Naive thymus-derived CD4-positive, alpha-beta T cell (primary cell): ENCODE measurements around the gene ADAM12. TPM values are rescaled to one million over a fixed set of nuclear protein-coding genes. Genes with fewer than 3 reads are reported as not detected.

ENCODE experiments used
- ATAC-seq: fragments of 150-1000 bp; cut with Tn5 transposase; 2 replicates; pipeline ENCODE4 v1.10.0; 2021; ENCODE audit warnings: mild to moderate bottlenecking, moderate library complexity
- CTCF ChIA-PET: fragments of 350-600 bp; sonication (Branson Sonifier 250); formaldehyde crosslinking; loops from one replicate; lab custom pipeline; 2021; ENCODE audit warnings: antibody characterized with exemption; lab: Charles Lee
- POLR2A ChIA-PET: fragments of 350-600 bp; sonication (Branson Sonifier 250); formaldehyde crosslinking; loops from one replicate; lab custom pipeline; 2021; ENCODE audit warnings: antibody characterized with exemption, inconsistent platforms; lab: Charles Lee
- DNase-seq, 9 donors: peaks; one replicate each; pipeline versions ENCODE4 v3.0.0 to v3.0.0-alpha.2; 2020 to 2022; ENCODE audit warnings: mixed read lengths in 1 of 9
- H3K27ac ChIP-seq: one replicate; pipeline ENCODE4 v1.7.0; 2013; ENCODE audit warnings: mild to moderate bottlenecking, low read depth, low read length, moderate library complexity
- H3K27me3 ChIP-seq, 2 donors: one replicate each; pipeline ENCODE4 v1.7.0; 2013; ENCODE audit warnings: low read length in 2 of 2, mild to moderate bottlenecking in 2 of 2, moderate library complexity in 2 of 2; ENCODE audit not compliant: control insufficient read depth in 2 of 2, insufficient read depth in 2 of 2
- H3K36me3 ChIP-seq, 3 experiments: 1 replicate in 2 of 3; 2 replicates in 1 of 3; pipeline ENCODE4 v1.7.0; 2013; ENCODE audit warnings: low read length in 3 of 3, mild to moderate bottlenecking in 3 of 3, moderate library complexity in 1 of 3; ENCODE audit not compliant: insufficient read depth in 3 of 3, control insufficient read depth in 2 of 3
- H3K4me1 ChIP-seq, 2 donors: one replicate each; pipeline ENCODE4 v1.7.0; 2013; ENCODE audit warnings: low read length in 2 of 2, mild to moderate bottlenecking in 2 of 2, moderate library complexity in 1 of 2; ENCODE audit not compliant: control insufficient read depth in 2 of 2, insufficient read depth in 2 of 2
- H3K4me3 ChIP-seq: 2 replicates; pipeline ENCODE4 v1.7.0; 2013; ENCODE audit warnings: mild to moderate bottlenecking, low read length
- H3K9me3 ChIP-seq, 3 experiments: 1 replicate in 2 of 3; 2 replicates in 1 of 3; pipeline ENCODE4 v1.7.0; 2013; ENCODE audit warnings: low read length in 3 of 3; ENCODE audit not compliant: control insufficient read depth in 2 of 3
- H3K27ac Mint-ChIP-seq, 9 donors: one replicate each; pipeline ENCODE4 v1.8.0; 2020 to 2022; ENCODE audit warnings: mixed read lengths in 9 of 9, mild to moderate bottlenecking in 8 of 9, moderate library complexity in 5 of 9, inconsistent platforms in 2 of 9
- H3K27me3 Mint-ChIP-seq, 5 donors: one replicate each; pipeline ENCODE4 v1.8.0; 2021 to 2022; ENCODE audit warnings: mixed read lengths in 5 of 5, mild to moderate bottlenecking in 1 of 5
- H3K36me3 Mint-ChIP-seq, 5 donors: one replicate each; pipeline ENCODE4 v1.8.0; 2020 to 2022; ENCODE audit warnings: mixed read lengths in 5 of 5, mild to moderate bottlenecking in 3 of 5, inconsistent platforms in 1 of 5
- H3K4me1 Mint-ChIP-seq, 7 donors: one replicate each; pipeline ENCODE4 v1.8.0; 2020 to 2022; ENCODE audit warnings: mixed read lengths in 7 of 7, mild to moderate bottlenecking in 3 of 7, inconsistent platforms in 1 of 7
- H3K4me3 Mint-ChIP-seq, 10 donors: one replicate each; pipeline ENCODE4 v1.8.0; 2020 to 2022; ENCODE audit warnings: mild to moderate bottlenecking in 10 of 10, mixed read lengths in 10 of 10, moderate library complexity in 6 of 10, inconsistent platforms in 2 of 10
- H3K9me3 Mint-ChIP-seq, 11 donors: one replicate each; pipeline ENCODE4 v1.8.0; 2020 to 2022; ENCODE audit warnings: mixed read lengths in 11 of 11, mild to moderate bottlenecking in 4 of 11, inconsistent platforms in 1 of 11, moderate library complexity in 1 of 11
- intact Hi-C, 2 donors: fragments of 100-400 bp; cut with micrococcal nuclease; formaldehyde crosslinking; loops; one replicate each; pipeline ENCODE4 v1.15.1; 2023
- polyA plus RNA-seq, 2 donors: library from polyadenylated mRNA; unstranded; fragments of 300-500 nt; fragmentation: Illumina TruSeq; gene quantifications; one replicate each; pipeline ENCODE4 v1.2.3, GENCODE V29; 2021
- total RNA-seq, 6 experiments: library from RNA in 5 of 6; stranded (reverse) in 5 of 6; gene quantifications; 1 replicate in 5 of 6; 2 replicates in 1 of 6; pipeline ENCODE4 v1.2.3 and lab custom pipeline; 2021 to 2026

ADAM12 gene, protein sequence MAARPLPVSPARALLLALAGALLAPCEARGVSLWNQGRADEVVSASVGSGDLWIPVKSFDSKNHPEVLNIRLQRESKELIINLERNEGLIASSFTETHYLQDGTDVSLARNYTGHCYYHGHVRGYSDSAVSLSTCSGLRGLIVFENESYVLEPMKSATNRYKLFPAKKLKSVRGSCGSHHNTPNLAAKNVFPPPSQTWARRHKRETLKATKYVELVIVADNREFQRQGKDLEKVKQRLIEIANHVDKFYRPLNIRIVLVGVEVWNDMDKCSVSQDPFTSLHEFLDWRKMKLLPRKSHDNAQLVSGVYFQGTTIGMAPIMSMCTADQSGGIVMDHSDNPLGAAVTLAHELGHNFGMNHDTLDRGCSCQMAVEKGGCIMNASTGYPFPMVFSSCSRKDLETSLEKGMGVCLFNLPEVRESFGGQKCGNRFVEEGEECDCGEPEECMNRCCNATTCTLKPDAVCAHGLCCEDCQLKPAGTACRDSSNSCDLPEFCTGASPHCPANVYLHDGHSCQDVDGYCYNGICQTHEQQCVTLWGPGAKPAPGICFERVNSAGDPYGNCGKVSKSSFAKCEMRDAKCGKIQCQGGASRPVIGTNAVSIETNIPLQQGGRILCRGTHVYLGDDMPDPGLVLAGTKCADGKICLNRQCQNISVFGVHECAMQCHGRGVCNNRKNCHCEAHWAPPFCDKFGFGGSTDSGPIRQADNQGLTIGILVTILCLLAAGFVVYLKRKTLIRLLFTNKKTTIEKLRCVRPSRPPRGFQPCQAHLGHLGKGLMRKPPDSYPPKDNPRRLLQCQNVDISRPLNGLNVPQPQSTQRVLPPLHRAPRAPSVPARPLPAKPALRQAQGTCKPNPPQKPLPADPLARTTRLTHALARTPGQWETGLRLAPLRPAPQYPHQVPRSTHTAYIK
- total RNA-seq (1 to 10 TPM in 1 of 5 experiments, under 1 TPM in 1, not detected in 3; 0.58 to 1.0 TPM), polyA plus RNA-seq (not detected), total RNA-seq (lab: John Stamatoyannopoulos, UW) (not detected)

DNA sequence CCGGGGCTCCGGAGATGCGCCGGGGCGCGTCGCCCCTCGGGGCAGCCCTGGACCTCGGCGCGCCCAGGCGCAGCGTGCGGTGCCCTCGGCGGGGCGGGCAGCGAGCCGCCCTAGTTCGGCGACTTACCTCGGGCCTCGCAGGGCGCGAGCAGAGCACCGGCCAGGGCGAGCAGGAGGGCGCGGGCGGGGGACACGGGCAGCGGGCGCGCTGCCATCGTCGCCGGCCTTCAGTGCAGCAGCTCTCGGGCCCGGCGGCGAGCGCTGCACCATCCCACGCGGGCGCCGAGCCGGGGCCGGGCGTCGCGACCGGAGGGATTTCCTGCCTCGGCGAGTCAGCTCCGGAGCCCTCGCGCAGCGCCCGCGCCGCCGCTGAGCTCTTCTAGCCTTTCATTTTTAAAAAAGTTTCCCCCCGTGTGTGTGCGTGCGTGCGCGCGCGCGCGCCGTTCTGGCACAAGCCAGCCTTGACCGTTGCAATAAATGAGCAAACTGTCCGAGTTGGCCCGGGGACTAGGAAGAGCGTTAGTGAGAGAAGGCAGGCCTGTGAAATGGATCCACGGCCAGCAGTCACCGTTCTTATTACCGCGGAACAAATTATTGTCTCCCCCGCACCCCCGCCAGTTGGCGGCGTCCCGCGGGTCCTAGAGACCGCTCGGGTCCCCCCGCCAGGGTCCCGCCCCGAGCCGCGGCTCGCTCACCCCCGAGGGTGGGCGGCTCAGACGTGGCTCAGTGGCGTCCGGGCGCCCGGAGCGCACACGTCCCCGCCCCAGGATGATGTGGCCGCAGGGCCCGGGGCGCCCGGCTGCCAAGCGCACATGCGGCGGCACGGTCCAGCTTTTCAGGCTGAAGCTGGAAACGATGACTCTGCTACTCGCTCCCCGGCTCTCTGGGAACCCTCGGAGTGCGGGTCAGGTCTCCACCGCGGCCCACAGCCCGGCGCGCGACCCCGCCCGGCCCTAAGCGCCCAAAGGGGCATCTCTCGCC, at the start of gene ADAM12:
ADAM12 (minus strand) TSS at position 547 of the 981 bp plus-strand sequence; CDS start at position 215, 332 bp downstream.
- ATAC-seq, result no peak
- POLR2A ChIA-PET, result no interaction called here
- H3K4me3 Mint-ChIP-seq, result peak within 1 kb of the TSS in 7 of 10 donors; percentile 1 to 71 (median 56)
- no peak within 1 kb of the TSS for H3K4me3 ChIP-seq
- no peaks in the 10 kb centered on the region for H3K4me1 ChIP-seq
- CTCF ChIA-PET, result no interaction called here
- no peak within 1 kb of the TSS for H3K27ac ChIP-seq
- H3K27me3 ChIP-seq, result no peaks in the 10 kb centered on the region
- H3K27me3 Mint-ChIP-seq, result peaks cover 37 to 54% (median 48%) of the 10 kb centered on the region in 5 donors
- H3K4me1 Mint-ChIP-seq, result peaks cover 4 to 10% (median 7%) of the 10 kb centered on the region in 7 donors
- peaks cover 0 to under 1% (median 0%) of the 10 kb centered on the region in 3 experiments for H3K9me3 ChIP-seq
- peaks cover 0 to 4% (median 0%) of the 10 kb centered on the region in 5 donors for H3K36me3 Mint-ChIP-seq
- H3K36me3 ChIP-seq, result no peaks in the 10 kb centered on the region
- intact Hi-C loops, result no loop called here
- no peak for DNase-seq
- H3K27ac Mint-ChIP-seq, result peak within 1 kb of the TSS in 1 of 9 donors; percentile 45
- H3K9me3 Mint-ChIP-seq, result peaks cover 0 to 32% (median 5%) of the 10 kb centered on the region in 11 donors

DNA sequence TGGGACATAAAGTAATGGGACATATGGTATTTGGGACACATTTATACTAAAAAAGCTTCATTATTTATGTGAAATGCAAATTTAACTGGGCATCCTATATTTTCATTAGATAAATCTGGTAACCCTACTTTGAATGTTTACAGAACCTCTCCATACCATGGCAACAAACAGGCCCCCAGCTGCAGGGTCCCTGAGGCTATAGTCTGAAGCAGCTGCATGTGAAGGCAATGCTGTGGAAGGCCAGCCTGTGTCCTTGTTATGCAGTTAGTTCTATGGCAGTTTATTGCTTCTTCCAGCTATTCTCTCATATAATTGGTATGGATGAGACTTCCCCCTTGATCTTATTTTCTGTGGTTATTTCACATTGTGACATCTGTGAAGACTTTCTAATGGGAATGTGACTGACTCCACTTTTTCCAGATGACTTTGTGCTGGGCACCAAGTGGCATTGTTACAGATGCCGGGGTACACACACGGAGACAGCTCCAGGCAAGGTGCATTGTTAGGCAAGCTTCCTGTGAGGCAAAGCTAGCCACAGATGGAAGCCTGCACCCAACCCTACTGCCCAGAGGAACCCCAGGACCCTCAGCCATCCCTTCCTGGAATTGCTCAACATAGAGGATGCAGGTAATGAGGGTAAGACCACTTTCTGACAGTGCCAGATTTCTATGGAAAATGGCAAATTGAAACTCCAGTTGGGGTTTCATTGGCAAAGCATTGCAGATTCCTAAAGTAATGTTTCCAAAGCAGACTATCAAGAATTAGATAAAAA, 49.5 kb upstream of the ADAM12 start:
- no peaks in the 10 kb centered on the region for H3K4me1 Mint-ChIP-seq
- no peaks in the 10 kb centered on the region for H3K27me3 ChIP-seq
- CTCF ChIA-PET, result no interaction called here

DNA sequence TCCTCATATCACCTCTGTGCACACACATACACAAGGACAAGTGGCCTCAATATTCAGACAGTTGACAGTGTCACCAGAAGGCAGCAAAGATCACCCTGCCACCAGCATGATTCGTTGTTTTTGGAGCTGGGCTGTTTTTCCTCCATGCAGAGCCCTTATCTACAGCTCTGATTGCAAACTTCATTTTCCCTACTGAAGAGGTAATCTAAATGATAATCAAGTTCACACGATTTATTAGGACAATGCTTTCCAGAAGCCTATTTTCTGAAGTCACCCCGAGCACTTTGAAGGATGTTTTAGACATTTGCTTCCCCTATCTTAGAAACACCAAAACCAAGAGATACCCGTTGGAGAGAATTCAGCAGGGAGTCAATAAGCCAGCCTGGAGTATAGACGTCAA, 46.0 kb upstream of the ADAM12 start:
- Histone ChIP-seq H3K4me3 (no peak overlapping the region), H3K4me1 (no peaks in the 10 kb centered on the region), H3K27me3 (no peaks in the 10 kb centered on the region), H3K27ac (no peak overlapping the region), H3K9me3 (no peaks in the 10 kb centered on the region), H3K36me3 (no peaks in the 10 kb centered on the region)
- ChIA-PET POLR2A (no interaction called here), CTCF (interaction anchor here (1.4 kb wide), 1 partner anchor 10 kb away, joined by 3 read pairs; no protein-coding TSS in a partner anchor)
- Mint-ChIP-seq H3K36me3 (no peaks in the 10 kb centered on the region), H3K4me1 (no peaks in the 10 kb centered on the region), H3K27ac (no peak overlapping the region), H3K27me3 (peaks cover 0 to 19% (median 8%) of the 10 kb centered on the region in 5 donors), H3K9me3 (peaks cover 0 to 9% (median 2%) of the 10 kb centered on the region in 11 donors), H3K4me3 (no peak overlapping the region)
- intact Hi-C loops, result no loop called here
- DNase-seq (no peak), ATAC-seq (no peak)

More for the DNA sequence above, 49.5 kb upstream of the ADAM12 start:
- Mint-ChIP-seq H3K36me3 (no peaks in the 10 kb centered on the region), H3K27me3 (peaks cover 0 to 24% (median 20%) of the 10 kb centered on the region in 5 donors), H3K4me3 (no peak overlapping the region), H3K27ac (no peak overlapping the region), H3K9me3 (peaks cover 0 to 15% (median 4%) of the 10 kb centered on the region in 11 donors)
- no peak for ATAC-seq
- no peak overlapping the region for H3K4me3 ChIP-seq
- DNase-seq, result no peak
- no peak overlapping the region for H3K27ac ChIP-seq
- H3K9me3 ChIP-seq, result no peaks in the 10 kb centered on the region
- intact Hi-C loops, result no loop called here
- H3K36me3 ChIP-seq, result no peaks in the 10 kb centered on the region
- H3K4me1 ChIP-seq, result no peaks in the 10 kb centered on the region
- POLR2A ChIA-PET, result no interaction called here

DNA sequence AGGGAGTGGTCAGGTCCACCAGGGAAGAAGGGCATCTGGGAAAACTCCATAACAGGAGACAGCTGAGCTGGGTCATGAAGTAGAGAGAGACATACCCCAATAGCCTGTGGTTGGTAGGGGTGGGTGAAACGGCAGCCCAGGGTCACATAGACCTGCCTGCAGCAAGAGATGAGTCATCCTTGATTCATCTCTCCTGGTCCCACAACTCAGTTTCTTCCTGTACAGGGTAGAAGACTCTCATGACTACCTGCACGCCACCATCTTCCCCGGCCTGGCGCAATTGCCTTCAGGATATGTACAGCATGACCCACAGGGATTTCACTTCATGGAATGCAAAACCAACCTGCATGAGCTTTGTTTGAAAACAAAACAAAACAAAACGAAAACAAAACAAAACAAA, 45.1 kb upstream of the ADAM12 start:
- H3K4me1 Mint-ChIP-seq, result no peaks in the 10 kb centered on the region
- CTCF ChIA-PET, result interaction anchor here (1.4 kb wide), 1 partner anchor 9 kb away, joined by 3 read pairs; no protein-coding TSS in a partner anchor

DNA sequence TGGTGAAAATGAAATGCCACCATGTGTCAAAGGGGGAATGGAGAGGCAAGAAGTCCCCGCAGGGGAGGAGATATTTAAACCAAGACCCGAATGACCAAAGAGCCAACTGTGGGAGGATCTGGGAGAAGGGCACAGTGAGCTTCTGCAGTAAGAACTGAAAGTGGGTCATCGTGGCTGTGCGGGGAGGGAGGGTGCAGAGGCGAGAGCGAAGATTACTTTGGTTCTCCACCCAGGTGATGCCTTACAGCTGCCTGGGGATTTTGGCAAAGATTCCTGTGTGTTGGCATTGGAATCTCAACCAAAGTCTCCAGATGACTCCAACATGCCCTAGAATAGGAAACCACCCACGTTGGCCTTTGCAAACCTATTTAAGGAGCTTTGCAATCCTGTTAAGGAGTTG, 44.2 kb upstream of the ADAM12 start:
- ChIA-PET CTCF (no interaction called here), POLR2A (no interaction called here)
- H3K4me3 Mint-ChIP-seq, result no peak overlapping the region
- no peak overlapping the region for H3K27ac ChIP-seq
- DNase-seq (no peak), ATAC-seq (no peak)
- no peaks in the 10 kb centered on the region for H3K27me3 ChIP-seq
- no peaks in the 10 kb centered on the region for H3K36me3 Mint-ChIP-seq
- no peak overlapping the region for H3K4me3 ChIP-seq
- peaks cover 0 to 12% (median 4%) of the 10 kb centered on the region in 5 donors for H3K27me3 Mint-ChIP-seq
- no peaks in the 10 kb centered on the region for H3K4me1 Mint-ChIP-seq
- H3K9me3 ChIP-seq, result no peaks in the 10 kb centered on the region
- H3K9me3 Mint-ChIP-seq, result peaks cover 0 to 6% (median 1%) of the 10 kb centered on the region in 11 donors
- H3K27ac Mint-ChIP-seq, result no peak overlapping the region
- no peaks in the 10 kb centered on the region for H3K36me3 ChIP-seq
- intact Hi-C loops, result no loop called here
- H3K4me1 ChIP-seq, result no peaks in the 10 kb centered on the region

More for the DNA sequence above, 45.1 kb upstream of the ADAM12 start:
- Histone ChIP-seq H3K36me3 (no peaks in the 10 kb centered on the region), H3K4me3 (no peak overlapping the region), H3K27me3 (no peaks in the 10 kb centered on the region), H3K9me3 (no peaks in the 10 kb centered on the region), H3K27ac (no peak overlapping the region), H3K4me1 (no peaks in the 10 kb centered on the region)
- Mint-ChIP-seq H3K36me3 (no peaks in the 10 kb centered on the region), H3K27me3 (peaks cover 0 to 13% (median 4%) of the 10 kb centered on the region in 5 donors), H3K4me3 (no peak overlapping the region), H3K9me3 (peaks cover 0 to 6% (median 1%) of the 10 kb centered on the region in 11 donors), H3K27ac (no peak overlapping the region)
- POLR2A ChIA-PET, result no interaction called here
- ATAC-seq (no peak), DNase-seq (no peak)
- intact Hi-C loops, result no loop called here
